ENCODE results near the gene SNCG.
"Not testable (repeated sequence)": the region's sequence is repeated elsewhere in the genome, so short reads cannot be mapped to it uniquely, and the experiment has no call there.

The SNCG gene

GRCh38 chr10:86945361-86946212 is 12.8 kb upstream of the SNCG start:
- DNase-seq, result no peak

DNA sequence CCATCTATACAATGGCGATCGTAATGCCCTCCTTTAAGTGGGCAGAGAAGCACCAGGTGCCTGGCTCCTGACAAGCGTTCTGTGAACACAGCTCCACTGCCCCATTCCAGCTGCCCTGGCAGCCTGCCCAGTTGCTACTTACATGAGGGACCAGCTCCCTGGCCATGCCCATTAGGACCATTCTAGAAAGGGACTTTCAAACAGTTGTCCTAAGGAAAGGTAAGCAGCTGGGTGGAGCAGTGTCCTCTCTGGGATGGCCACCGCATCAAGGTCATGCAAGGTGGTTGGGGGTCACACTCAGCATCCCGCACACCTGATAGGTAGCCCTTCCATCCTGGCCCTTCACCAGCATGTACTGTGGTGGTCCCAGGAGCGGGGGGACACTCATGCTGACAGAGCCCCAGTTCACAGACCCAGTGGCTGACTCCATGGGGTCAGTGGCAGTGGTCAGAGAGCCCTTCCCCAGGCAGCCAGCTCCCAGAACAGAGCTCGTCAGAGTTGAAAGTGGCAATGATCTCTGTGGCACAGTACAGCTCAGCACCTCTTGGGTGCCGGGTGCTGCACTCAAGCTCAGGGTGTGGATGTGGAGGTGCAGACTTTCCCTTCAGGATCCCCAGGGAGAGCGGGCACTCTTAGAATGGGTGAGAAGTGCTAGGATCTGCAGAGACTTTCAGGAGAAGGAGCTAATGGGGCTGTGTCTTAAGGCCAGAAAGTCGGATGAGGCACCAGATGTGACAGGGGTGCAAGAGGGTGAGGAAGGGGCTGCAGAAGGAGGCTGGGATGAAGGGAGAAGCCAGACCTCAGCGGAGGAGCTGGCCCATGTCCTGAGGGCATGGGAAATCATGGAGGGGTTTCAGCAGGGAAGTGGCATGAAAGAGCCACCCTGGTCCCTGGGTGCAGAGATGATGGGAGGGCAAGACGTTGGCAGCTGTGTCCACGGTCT is 11.9 kb upstream of the SNCG start:
- peak; percentile 3 for DNase-seq

GRCh38 chr10:86947806-86948205 is 10.6 kb upstream of the SNCG start:
- not testable (repeated sequence) for DNase-seq

GRCh38 chr10:86950349-86950748 is 8.1 kb upstream of the SNCG start:
- no peak for DNase-seq

DNA sequence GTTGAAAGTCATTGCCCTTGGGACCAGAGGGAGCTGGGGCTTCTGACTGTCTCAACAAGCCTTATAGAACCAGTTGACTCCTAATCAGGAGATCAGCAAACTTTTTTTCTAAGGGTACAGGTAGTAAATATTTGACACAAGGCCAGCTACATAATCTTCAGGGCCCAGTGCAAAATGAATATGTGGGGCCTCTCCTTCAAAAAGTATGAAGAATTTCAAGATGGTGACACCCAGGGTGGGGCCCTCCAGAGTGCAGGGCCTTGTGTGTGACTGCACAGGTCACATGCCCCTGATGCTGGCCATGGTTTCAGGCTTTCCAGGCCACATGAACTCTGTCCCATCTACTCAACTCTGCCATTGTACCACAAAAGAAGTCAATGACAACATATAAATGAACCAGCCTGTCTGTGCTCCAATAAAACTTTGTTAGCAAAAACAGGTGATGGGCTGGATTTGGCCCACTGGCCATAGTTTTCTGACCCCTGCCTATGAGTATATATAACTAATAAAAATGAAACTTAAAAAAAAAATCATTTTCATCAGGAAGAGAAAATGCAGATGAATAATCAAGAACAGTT is 7.1 kb upstream of the SNCG start:
- no peak for DNase-seq

DNA sequence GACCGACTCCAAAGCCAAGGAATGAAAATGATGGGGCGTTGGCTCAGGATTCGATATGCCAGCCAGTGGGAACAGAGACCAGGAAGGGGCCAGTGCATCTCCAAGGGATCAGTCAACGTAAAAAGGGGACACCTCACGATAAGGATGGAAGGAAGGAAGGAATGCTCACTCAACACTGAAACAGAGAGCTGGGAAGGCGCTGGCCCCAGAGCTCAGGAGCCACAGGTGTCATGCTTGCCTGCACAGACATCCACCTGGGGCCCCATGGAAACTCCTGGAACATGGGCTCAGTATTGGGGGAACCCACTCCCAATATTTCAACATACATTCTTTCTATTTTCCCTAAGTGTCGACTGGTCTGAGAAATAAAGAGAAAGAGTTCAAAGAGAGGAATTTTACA is 6.3 kb upstream of the SNCG start:
- no peak for DNase-seq

GRCh38 chr10:86952697-86953096 is 5.7 kb upstream of the SNCG start:
- not testable (repeated sequence) for DNase-seq

GRCh38 chr10:86953747-86954680 is 4.4 kb upstream of the SNCG start:
- DNase-seq, result no peak

- DNase-seq, result no peak
These were observed 3.5 kb upstream of the SNCG start for GRCh38 chr10:86954681-86955500.

DNA sequence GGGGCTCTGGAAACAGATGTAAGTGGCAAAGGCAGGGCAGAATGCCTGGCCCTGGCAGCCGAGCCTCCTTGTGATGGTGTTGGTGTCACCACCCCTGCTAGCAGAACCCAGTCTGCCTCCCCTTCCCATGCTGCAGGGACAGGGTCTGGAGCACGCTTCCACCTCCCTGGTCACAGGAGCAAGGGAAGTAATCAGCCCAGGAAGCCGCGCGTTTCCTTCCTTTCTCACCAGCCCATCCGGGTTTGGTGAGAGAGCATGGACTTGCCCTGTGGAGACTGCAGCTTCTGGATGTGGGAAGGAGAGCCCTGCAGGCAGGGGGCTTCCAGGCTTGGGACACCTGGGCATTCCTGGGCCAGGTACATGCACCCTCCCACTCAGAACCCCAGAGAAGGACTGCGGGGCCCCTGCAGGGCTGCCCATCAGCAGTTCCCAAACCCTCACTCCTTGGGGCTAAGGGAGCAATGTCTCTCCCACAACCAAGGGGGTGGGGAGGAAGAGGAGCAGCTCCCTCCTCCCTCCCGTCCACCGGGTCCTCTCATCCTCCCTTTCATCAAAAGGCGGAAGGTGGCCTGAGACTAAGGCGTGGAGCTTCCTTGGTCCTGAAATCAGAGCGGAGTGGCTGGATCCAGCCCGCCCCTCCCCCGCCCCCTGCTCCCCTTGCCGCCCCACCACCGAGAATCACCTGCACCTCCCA is 2.8 kb upstream of the SNCG start:
- DNase-seq, result no peak

DNA sequence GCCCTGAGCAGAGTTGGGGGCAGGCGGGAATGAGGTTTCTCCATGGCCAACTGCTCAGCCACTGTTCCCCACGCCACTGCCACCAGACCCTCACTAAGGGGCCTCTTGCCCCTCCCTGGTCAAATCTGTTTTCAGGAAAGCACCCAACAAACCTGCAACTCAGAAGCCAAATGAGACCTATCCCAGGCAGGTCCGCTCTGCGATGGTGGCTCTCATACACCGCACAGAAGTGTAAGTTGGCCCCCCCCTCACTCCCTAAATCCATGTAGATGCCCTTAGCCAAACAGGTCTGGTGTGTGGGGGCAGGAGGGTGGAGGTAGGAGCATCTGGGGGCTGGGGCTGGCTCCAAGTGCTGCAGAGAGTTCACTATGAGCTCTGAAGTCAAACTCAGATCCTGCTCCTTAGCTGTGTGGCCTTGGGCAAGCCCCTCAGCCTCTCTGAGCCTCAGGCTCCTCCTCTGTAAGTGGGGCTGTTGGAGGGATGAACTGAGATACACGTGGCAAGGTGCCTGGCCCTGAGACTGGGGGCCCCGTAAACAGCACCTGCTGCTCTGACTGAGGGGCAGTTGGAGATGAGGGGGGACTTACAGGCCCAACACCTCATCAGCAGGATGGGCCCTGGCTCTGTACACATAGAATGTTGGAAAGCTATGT is 2.1 kb upstream of the SNCG start:
- DNase-seq, result no peak

GRCh38 chr10:86956848-86957448 is 1.5 kb upstream of the SNCG start:
- no peak for DNase-seq

GRCh38 chr10:86957471-86958115 is 806 bp upstream of the SNCG start, which contains the start of gene MMRN2:
Gene MMRN2, minus strand, starts transcription at chr10:86957615. Its CDS starts 74 bp downstream, at chr10:86957541.
- no peak for DNase-seq

DNA sequence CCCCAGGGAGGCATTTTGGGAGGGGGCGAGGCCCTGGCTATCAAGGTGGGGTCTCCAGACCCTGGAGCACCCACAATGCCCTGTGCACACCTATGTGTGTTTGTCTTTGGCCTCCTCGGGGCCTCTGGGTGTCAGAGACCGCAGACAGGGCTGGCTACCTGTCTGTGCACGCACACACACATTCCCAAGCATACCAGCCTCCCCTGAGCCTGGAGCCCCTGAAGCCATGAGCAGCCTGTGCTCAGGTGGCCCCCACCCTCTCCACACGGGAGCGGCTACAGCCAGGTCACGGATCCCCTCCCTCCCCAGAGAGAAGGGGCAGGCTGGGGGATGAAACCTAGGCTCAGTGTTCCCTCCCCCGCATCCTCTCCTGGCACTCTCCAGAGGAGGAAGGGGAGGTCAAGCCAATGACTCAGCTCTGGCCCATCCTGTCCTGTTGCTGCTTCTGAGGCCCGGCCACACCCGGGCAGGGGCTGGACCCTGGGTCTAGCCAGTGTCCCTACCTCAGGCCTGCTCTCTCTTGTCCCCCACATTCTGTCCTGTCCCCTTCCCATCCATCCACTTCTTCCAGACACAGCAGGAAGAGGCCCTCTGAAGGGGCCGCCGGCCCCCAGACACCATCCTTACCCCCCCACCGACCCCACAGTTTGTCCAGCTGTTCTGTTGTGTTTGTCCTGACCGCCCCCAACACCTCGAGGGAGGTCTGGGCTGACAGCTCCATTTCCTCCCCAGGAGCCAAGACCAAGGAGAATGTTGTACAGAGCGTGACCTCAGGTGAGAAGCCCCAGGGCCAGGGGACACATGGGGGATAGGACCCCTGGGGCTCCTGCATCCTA is 720 bp downstream of the SNCG start:
- DNase-seq, result no peak

DNA sequence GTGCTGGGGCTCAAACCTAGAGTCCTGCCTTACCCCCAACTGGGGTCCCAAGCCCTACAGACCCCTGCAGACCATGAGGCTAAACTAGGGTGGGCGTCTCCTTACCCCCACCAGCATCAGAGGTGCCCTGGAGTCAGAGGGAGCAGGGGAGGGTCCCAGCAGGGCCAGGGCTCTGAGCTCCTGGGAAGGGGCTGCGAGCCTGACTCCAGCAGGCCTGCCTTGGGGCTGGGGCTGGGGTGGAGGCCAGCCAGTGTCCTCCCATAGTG is 1.3 kb downstream of the SNCG start:
- no peak for DNase-seq

DNA sequence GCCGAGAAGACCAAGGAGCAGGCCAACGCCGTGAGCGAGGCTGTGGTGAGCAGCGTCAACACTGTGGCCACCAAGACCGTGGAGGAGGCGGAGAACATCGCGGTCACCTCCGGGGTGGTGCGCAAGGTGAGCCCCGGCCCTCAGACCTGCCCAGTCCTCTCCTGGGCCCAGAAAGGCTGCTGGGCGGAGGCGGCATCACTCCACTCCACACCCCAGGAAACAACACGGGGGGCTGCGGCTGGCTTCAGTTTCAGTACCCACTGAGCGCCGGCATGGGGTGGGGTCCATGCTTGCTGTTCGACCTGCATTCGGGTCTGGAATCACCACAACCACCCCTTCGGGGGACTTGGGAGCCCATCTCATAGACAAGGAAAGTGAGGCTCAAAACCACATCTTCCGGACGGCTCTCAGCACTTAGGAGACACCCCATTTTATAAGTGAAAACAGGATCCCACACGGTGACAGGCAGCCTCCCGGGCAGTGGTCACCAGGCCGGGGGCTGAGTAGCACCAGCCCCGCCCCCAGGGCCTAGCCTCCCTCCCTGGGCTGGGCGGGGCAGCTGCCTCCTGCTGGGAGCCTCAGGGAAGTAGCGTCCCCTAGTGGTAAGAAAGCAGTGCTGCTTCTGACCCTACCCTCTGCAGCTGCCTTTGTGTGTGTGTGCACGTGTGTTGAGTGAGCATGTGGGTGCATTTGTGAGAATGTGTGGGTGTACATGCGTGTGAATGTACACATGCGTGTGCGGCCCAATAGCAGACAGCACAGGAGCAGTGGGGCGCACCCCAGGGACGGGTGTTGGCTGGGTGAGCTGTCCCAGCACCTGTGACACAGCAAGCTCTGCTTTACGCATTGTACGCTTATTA is 1.8 kb downstream of the SNCG start:
- DNase-seq, result no peak

GRCh38 chr10:86960863-86961434 is 2.5 kb downstream of the SNCG start:
- DNase-seq, result no peak
